Tibial nerve (tissue), 4 donors: ENCODE data around the gene SV2A.

Experiments
- EP300 ChIP-seq, 2 donors: sonication (generic); formaldehyde crosslinking; IDR thresholded peaks; one replicate each; pipeline ENCODE4 v1.6.1; 2017; ENCODE audit warnings: antibody characterized with exemption in 2 of 2, mild to moderate bottlenecking in 1 of 2
- POLR2A ChIP-seq, 2 donors: fragments of 450-650 bp; IDR thresholded peaks; one replicate each; pipeline ENCODE4 v1.6.1; 2017; ENCODE audit warnings: antibody characterized with exemption in 2 of 2, mild to moderate bottlenecking in 2 of 2, moderate library complexity in 2 of 2
- TF ChIP-seq, protein P1 (sequence below), 5 experiments: fragments of 200-600 bp in 3 of 5; fragments of 450-650 bp in 2 of 5; sonication (generic) in 3 of 5; IDR thresholded peaks; one replicate each; pipeline ENCODE4 v1.5.1; 2016 to 2019; ENCODE audit warnings: antibody characterized with exemption in 5 of 5, mild to moderate bottlenecking in 3 of 5, moderate library complexity in 2 of 5

GRCh38 chr1:149881876-149882275 lies 35.8 kb downstream of the SV2A start:
- TF ChIP-seq, protein P1, sequence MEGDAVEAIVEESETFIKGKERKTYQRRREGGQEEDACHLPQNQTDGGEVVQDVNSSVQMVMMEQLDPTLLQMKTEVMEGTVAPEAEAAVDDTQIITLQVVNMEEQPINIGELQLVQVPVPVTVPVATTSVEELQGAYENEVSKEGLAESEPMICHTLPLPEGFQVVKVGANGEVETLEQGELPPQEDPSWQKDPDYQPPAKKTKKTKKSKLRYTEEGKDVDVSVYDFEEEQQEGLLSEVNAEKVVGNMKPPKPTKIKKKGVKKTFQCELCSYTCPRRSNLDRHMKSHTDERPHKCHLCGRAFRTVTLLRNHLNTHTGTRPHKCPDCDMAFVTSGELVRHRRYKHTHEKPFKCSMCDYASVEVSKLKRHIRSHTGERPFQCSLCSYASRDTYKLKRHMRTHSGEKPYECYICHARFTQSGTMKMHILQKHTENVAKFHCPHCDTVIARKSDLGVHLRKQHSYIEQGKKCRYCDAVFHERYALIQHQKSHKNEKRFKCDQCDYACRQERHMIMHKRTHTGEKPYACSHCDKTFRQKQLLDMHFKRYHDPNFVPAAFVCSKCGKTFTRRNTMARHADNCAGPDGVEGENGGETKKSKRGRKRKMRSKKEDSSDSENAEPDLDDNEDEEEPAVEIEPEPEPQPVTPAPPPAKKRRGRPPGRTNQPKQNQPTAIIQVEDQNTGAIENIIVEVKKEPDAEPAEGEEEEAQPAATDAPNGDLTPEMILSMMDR (IDR thresholded peaks at IDR 0.05): no peak
- TF ChIP-seq POLR2A (IDR thresholded peaks at IDR 0.05): no peak
- no peak for TF ChIP-seq EP300 (IDR thresholded peaks at IDR 0.05)
